PC-3 (cell line): ENCODE data around the gene GDF7.

ENCODE experiments used
- CTCF ChIP-seq: fragments of 300-600 bp; sonication (generic); conservative IDR thresholded peaks from 2 replicates; pipeline ENCODE4 v1.5.1; 2017; ENCODE audit warnings: antibody characterized with exemption, low read depth, mild to moderate bottlenecking, low read length
- EZH2 ChIP-seq: fragments of 300-600 bp; sonication (generic); IDR thresholded peaks from one replicate; pipeline ENCODE4 v1.6.1; 2017; ENCODE audit warnings: antibody characterized with exemption, mild to moderate bottlenecking, low read length; ENCODE audit not compliant: unreplicated experiment
- EZH2phosphoT487 ChIP-seq: fragments of 300-600 bp; sonication (generic); IDR thresholded peaks from 2 replicates; pipeline ENCODE4 v1.6.1; 2018; ENCODE audit warnings: mild to moderate bottlenecking, antibody characterized with exemption, low read length, borderline replicate concordance

- TF ChIP-seq CTCF = no peak
- TF ChIP-seq EZH2phosphoT487 = no peak
- TF ChIP-seq EZH2 = no peak
Measured at GRCh38 chr2:20698916-20699613, 32.1 kb downstream of the GDF7 start.
